GM18951 (cell line): ENCODE data around the gene SPATA17.
"Not testable (repeated sequence)": the region's sequence is repeated elsewhere in the genome, so short reads cannot be mapped to it uniquely, and the experiment has no call there.

ENCODE experiments used
- POLR2A ChIP-seq: IDR thresholded peaks from 4 replicates; pipeline ENCODE4 v1.6.1; 2011; ENCODE audit warnings: mild to moderate bottlenecking; ENCODE audit not compliant: insufficient read length, insufficient read depth; ENCODE audit errors: extremely low read depth
- in situ Hi-C: fragments of 300-500 bp; cut with MboI; formaldehyde crosslinking; loops from one replicate; pipeline ENCODE4 v1.12.0; 2022; ENCODE audit warnings: low sequenced_read_pairs, mixed read lengths, inconsistent platforms; ENCODE audit not compliant: unreplicated experiment

SPATA17 gene

DNA sequence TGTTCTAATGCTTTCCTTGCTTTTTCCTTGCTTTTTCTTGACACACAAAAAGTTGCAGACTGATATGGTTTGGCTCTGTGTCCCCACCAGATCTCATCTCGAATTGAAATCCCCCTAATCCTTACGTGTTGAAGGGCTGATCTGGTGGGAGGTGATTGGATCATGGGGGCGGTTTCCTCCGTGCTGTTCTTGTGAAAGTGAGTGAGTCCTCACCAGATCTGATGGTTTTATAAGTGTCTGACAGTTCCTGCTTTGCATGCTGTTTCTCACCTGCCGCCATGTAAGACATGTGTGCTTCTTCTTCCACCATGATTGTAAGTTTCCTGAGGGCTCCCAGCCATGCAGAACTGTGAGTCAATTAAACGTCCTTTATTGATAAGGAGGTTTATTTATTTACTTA, 11.3 kb downstream of the SPATA17 start:
- TF ChIP-seq POLR2A: no peak
- in situ Hi-C loops: no loop called here

DNA sequence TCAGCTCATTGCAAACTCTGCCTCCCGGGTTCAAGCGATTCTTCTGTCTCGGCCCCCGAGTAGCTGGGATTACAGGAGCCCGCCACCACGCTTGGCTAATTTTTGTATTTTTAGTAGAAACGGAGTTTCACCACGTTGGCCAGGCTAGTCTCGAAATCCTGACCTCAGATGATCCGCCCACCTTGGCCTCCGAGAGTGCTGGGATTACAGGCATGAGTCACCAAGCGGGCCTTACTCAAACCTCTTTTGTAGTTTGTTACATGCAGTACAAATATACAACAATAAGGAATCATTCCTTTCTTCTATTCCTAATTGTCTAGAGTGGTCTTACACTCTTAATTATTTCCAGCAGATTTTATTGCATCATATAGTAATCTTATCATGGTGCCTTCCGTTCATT, 16.6 kb downstream of the SPATA17 start:
- TF ChIP-seq POLR2A: no peak
- in situ Hi-C loops: no loop called here

DNA sequence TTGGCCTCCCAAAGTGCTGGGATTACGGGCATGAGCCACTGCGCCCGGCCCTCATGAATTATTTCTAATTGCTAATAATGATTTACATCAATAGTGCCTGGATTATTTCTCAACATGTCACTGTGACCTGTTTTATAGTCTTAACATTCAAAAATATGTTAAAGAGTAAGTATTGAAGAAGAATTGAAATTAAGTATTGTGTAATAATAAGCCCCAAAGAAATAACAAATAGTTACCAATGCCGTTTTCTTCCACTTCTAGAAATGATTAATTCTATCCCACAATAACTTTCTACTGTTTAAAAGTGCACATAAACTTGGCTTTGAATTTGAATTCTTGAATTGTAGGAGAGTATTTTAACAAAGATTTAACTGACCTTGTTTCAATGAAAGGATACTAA, 19.5 kb downstream of the SPATA17 start:
- in situ Hi-C loops: no loop called here
- no peak for TF ChIP-seq POLR2A

DNA sequence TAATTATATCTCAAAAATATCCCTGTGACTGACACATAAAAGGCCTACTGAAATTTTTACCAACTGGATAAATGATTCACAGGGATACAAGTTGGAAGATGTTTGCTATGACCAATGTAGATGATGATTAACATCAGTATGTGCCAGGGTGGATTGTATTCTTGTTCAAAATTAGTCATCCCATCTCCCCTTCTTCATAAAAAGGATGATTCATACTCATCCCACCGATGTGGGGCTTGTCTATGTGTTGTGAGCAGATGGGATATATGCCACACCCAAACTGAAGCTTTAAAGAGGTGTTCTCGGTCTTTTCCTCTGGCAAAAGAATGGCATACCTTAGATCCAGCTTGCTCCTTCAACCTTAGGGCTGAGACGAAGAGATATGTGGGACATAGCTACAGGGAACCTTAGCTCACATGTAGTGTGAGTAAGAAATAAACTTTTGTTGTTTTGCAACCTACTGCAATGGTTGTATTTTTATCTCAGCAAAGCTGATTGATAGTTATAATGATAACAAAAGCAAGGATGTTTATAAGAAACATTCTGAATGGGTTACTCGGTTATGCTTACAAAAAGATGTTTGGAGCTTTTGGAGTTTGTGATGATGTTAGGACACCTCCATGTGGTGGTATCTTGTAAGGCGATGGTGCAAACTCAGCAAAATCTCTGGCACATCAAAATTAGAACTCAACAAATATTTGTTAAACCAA, 29.4 kb downstream of the SPATA17 start:
- in situ Hi-C loops: no loop called here
- no peak for TF ChIP-seq POLR2A

DNA sequence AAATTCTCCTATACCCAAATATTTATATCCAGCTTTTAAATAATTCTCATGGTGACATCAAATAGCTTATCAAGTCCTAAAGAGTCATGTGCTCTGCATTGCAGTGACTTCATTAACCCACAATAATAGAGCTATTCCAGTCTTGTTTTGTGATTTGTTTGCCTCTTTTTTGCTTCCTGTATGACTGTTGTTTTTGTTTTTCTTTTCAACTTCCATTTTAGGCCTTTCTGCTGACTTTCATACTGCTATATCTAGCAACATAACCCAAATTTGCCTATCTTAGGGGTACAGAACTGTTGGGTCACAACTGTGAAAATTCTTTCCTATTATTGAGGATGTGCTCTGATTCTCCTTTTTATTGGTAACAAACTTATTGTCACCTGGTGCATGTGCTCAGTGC, 30.3 kb downstream of the SPATA17 start:
- in situ Hi-C loops: no loop called here
- no peak for TF ChIP-seq POLR2A

DNA sequence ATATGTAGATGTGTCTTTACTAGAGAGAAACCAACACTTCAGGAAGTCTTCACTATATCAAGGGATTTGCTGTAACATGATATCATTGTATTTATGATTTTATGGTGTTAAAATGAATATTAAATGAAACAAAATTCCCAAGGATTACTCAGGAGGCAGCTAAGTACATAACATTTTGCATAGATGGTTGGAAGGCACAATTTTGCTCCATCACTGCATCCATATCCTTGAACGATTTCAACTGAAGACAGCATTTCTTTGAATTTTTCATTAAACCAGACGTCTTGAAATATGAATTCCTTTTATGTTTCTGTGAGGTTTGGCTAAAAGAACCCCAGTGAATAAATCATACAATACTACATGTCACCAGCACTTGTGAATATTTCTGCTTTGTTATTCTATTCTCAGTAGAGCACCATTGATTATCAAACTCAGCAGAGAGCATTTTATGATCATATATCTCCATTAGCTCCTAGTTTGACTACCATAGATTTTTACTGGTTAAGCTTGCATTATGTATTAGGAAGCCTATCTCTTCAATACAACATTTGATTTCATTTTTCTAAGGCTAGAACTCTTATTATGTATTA, 37.3 kb downstream of the SPATA17 start:
- in situ Hi-C loops: no loop called here
- no peak for TF ChIP-seq POLR2A

DNA sequence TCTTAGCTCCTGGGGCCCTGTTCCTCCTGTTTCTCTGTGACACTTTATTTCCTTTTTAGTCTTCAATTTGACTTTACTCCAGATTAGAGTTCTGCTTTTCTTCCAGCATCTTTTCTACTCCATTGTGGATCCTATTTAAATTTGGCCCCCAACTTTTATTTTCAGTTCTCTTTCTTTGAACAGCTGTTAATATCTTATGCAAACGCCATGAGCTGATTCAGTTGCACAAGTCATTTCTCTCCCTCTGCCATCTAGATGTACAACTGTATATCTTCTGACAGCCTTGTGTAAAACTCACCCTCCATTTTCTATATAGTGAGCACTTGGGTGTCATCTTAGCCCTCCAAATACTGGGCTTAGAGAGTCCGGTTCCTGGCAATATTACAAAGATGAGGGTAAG, 42.2 kb downstream of the SPATA17 start:
- in situ Hi-C loops: no loop called here

DNA sequence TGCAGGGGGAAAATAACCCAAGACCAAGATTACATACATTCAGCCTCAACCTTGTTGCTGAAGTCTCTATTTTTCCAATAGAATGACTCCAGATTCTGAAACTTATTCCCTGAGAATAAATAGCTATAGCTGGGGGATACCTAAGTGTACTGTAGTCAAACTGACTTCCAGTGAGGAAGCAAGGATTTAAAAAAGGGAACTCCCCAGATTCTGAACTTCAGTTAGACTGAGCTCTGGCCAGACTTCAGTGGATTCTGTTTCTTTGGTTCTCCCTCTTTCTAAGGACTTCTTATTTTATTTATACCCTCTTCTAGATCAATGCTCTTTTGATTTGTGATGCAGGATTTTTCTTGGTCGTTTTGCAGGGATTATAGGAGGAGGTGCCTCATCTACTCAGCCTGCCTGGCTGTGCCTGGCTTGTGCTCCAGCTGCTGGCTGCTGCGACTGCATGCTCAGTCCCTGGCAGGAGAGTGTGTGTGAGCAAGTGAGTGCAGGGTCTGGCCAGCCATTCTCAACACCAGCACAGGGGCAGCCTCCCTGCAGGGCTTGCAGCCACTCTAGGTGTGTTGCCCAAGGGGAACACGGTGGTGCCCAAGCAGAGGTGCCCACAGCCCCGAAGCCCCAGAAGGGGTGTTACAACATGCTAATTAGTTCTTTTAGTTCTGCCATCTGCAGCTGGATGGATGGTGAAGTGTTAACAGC, 43.0 kb downstream of the SPATA17 start:
- in situ Hi-C loops: no loop called here
- no peak for TF ChIP-seq POLR2A

More for the DNA sequence above, 42.2 kb downstream of the SPATA17 start:
- TF ChIP-seq POLR2A: no peak

DNA sequence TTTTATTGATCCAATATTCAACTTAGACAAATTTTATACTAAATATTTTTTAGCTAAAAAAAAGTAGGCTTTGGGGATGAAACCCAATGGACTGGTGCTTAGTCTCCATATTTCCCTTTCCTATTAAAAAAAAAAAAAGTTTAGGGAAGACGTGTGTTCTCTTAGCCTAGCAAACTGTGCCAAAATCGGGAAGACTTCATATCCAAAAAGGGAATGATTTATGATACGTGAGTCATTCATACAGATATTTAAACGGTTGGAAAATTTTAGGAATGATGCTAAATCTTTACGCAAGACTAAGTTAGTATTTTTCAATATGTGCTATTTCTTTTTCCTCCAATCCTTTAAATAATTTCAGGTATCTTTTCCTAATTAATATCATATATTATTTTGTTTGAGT, 50.7 kb downstream of the SPATA17 start:
- in situ Hi-C loops: no loop called here

DNA sequence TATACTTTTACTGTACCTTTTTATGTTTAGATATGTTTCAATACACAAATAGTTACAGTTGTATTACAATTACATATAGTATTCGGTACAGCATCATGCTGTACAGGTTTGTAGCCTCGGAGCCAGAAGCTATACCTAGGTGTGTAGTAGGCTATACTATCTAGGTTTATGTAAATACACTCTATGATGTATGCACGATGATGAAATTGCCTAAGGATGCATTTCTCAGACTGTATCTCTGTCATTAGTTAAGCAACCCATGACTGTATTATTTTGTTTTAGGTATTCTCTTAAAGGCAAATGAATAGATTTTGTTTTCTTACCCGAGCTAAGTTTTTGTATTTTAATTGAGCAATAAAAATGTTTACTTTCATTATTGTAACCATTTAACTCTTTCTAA, 56.4 kb downstream of the SPATA17 start:
- in situ Hi-C loops: no loop called here
- TF ChIP-seq POLR2A: no peak

More for the DNA sequence above, 50.7 kb downstream of the SPATA17 start:
- no peak for TF ChIP-seq POLR2A

DNA sequence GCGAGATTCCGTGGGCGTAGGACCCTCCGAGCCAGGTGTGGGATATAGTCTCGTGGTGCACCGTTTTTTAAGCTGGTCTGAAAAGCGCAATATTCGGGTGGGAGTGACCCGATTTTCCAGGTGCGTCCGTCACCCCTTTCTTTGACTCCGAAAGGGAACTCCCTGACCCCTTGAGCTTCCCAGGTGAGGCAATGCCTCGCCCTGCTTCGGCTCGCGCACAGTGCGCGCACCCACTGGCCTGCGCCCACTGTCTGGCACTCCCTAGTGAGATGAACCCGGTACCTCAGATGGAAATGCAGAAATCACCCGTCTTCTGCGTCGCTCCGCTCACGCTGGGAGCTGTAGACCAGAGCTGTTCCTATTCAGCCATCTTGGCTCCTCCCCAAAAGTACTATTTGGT, 65.0 kb downstream of the SPATA17 start:
- in situ Hi-C loops: not testable (repeated sequence)

DNA sequence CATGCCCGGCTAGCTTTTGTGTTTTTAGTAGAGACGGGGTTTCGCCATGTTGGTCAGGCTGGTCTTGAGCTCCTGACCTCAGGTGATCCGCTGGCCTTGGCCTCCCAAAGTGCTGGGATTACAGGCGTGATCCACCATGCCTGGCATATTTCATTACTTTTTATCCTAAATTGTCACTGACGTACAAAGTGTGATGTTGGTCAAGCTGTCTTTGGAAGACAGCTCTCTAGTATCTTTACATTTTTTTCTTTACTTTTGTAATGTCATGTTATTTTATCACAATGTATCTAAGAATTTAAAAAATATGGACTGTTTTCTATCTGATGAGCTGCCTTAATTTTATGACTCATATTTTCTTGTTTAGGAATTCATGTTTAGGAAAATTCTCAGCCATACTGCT, 72.2 kb downstream of the SPATA17 start:
- in situ Hi-C loops: no loop called here
- TF ChIP-seq POLR2A: no peak

DNA sequence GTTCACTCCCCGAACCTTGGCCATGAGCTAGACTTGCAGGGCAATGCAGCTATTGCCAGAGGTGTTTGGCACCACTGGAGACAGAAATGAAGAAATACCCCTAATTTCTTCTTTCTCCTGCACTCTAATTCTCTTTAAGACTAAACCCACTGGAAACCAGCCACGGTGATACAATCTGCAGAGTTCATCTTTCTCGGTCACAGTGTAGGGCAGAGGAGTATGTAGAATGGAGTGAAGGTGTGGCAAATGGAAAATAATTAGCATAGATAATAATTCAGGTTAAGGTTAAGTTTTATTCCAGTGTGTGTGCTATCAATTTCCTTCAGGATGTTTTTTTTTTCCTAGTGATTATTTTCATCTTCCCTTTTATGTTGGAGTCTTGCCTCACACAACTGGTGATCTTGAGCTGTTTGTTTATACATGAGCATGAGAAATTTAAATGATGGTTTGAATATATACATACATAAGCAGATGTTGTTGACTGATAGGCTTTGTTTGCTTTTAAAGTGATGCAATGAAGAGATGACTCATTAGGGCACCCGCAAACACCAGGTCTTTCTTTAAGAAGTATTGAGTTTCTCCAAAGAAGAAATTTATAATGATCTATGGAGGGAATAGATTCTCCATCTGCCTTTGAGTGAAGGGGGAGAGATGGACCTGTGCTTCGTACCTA, 81.9 kb downstream of the SPATA17 start:
- no peak for TF ChIP-seq POLR2A
- in situ Hi-C loops: no loop called here
